Neural cell (in vitro differentiated cells): ENCODE measurements around the gene UBASH3B. TPM values are rescaled to one million over a fixed set of nuclear protein-coding genes. Genes with fewer than 3 reads are reported as not detected.

Source experiments
- H2AFZ ChIP-seq: fragments of 200-600, 300-800 bp; sonication (generic), shearing (Covaris generic); 2 replicates; pipeline ENCODE4 v1.6.0; 2014; ENCODE audit warnings: low read depth, mild to moderate bottlenecking, antibody characterized with exemption, low read length, moderate library complexity
- H3F3A ChIP-seq: fragments of 200-600 bp; shearing (Covaris generic); 2 replicates; pipeline ENCODE4 v1.6.1; 2016; ENCODE audit warnings: mild to moderate bottlenecking, moderate library complexity, mixed read lengths, antibody characterized with exemption, low read length; ENCODE audit not compliant: insufficient read depth, poor library complexity, severe bottlenecking
- H3K27ac ChIP-seq: fragments of 200-600, 300-800 bp; sonication (generic), shearing (Covaris generic); 2 replicates; pipeline ENCODE4 v1.5.1; 2014; ENCODE audit warnings: mild to moderate bottlenecking, low read length, moderate library complexity
- H3K27me3 ChIP-seq: fragments of 300-800, 200-600 bp; sonication (generic), shearing (Covaris generic); 2 replicates; pipeline ENCODE4 v1.6.0; 2014; ENCODE audit warnings: mild to moderate bottlenecking, low read depth, low read length, moderate library complexity; ENCODE audit not compliant: insufficient read depth
- H3K36me3 ChIP-seq: fragments of 300-800, 200-600 bp; sonication (generic), shearing (Covaris generic); 2 replicates; pipeline ENCODE4 v1.5.1; 2014; ENCODE audit warnings: mild to moderate bottlenecking, antibody characterized with exemption, low read length, moderate library complexity; ENCODE audit not compliant: insufficient read depth
- H3K4me2 ChIP-seq: fragments of 300-800, 200-600 bp; sonication (generic), shearing (Covaris generic); 2 replicates; pipeline ENCODE4 v1.6.0; 2014; ENCODE audit warnings: mild to moderate bottlenecking, low read length
- H3K4me3 ChIP-seq: fragments of 300-800, 200-600 bp; sonication (generic), shearing (Covaris generic); 2 replicates; pipeline ENCODE4 v1.5.1; 2014; ENCODE audit warnings: mild to moderate bottlenecking, low read length, moderate library complexity
- H3K79me2 ChIP-seq: fragments of 200-600 bp; shearing (Covaris generic); replicated peaks from 2 replicates; pipeline ENCODE4 v1.6.0; 2014; ENCODE audit warnings: mild to moderate bottlenecking, low read length, moderate library complexity; ENCODE audit not compliant: insufficient read depth
- H3K9ac ChIP-seq: fragments of 300-800, 200-600 bp; sonication (generic), shearing (Covaris generic); 2 replicates; pipeline ENCODE4 v1.6.1; 2016; ENCODE audit warnings: mild to moderate bottlenecking, low read length, mixed read lengths
- H3K9me2 ChIP-seq: fragments of 200-600 bp; shearing (Covaris generic); 2 replicates; pipeline ENCODE4 v1.6.1; 2016; ENCODE audit warnings: mild to moderate bottlenecking, low read length, mixed read lengths; ENCODE audit not compliant: insufficient read depth
- H3K9me3 ChIP-seq: fragments of 200-600, 300-800 bp; sonication (generic), shearing (Covaris generic); 2 replicates; pipeline ENCODE4 v1.6.1; 2016; ENCODE audit warnings: mild to moderate bottlenecking, mixed run types, low read length, moderate library complexity, mixed read lengths
- H4K20me1 ChIP-seq: fragments of 200-600 bp; shearing (Covaris generic); 2 replicates; pipeline ENCODE4 v1.6.1; 2016; ENCODE audit warnings: mild to moderate bottlenecking, mixed run types; ENCODE audit not compliant: insufficient read depth
- CTCF ChIP-seq: fragments of 450-650 bp; IDR thresholded peaks from 2 replicates; pipeline ENCODE4 v1.5.1; 2014; ENCODE audit warnings: antibody characterized with exemption, mild to moderate bottlenecking, moderate library complexity; ENCODE audit not compliant: poor library complexity, severe bottlenecking
- EP300 ChIP-seq: fragments of 450-650 bp; conservative IDR thresholded peaks from 2 replicates; pipeline ENCODE4 v1.6.1; 2014; ENCODE audit warnings: antibody characterized with exemption, mild to moderate bottlenecking, moderate library complexity; ENCODE audit not compliant: poor library complexity, severe bottlenecking
- EZH2 ChIP-seq: fragments of 200-600, 300-800 bp; shearing (Covaris generic), sonication (generic); IDR thresholded peaks from 2 replicates; pipeline ENCODE4 v1.6.1; 2014; ENCODE audit warnings: antibody characterized with exemption, low read length, borderline replicate concordance, mild to moderate bottlenecking; ENCODE audit not compliant: insufficient read depth, poor library complexity, severe bottlenecking
- MXI1 ChIP-seq: fragments of 450-650 bp; conservative IDR thresholded peaks from 2 replicates; pipeline ENCODE4 v1.6.1; 2014; ENCODE audit warnings: antibody characterized with exemption, mild to moderate bottlenecking; ENCODE audit not compliant: poor library complexity, severe bottlenecking
- POLR2AphosphoS5 ChIP-seq: IDR thresholded peaks from 2 replicates; pipeline ENCODE4 v1.6.1; 2012
- RAD21 ChIP-seq: fragments of 450-650 bp; conservative IDR thresholded peaks from 2 replicates; pipeline ENCODE4 v1.6.1; 2014; ENCODE audit warnings: antibody characterized with exemption, mild to moderate bottlenecking, moderate library complexity
- REST ChIP-seq: IDR thresholded peaks from 2 replicates; pipeline ENCODE4 v1.6.1; 2012; ENCODE audit warnings: borderline replicate concordance
- SMC3 ChIP-seq: fragments of 450-650 bp; conservative IDR thresholded peaks from 2 replicates; pipeline ENCODE4 v1.6.1; 2014; ENCODE audit warnings: antibody characterized with exemption, mild to moderate bottlenecking, moderate library complexity; ENCODE audit not compliant: poor library complexity
- TAF1 ChIP-seq: IDR thresholded peaks from 2 replicates; pipeline ENCODE4 v1.6.1; 2012; ENCODE audit warnings: low read depth
- polyA plus RNA-seq: library from polyadenylated mRNA; depleted of rRNA; stranded (reverse); fragments of >200 nt; gene quantifications from 2 replicates; pipeline ENCODE4 v1.2.3, GENCODE V29; 2014

Gene UBASH3B
- polyA plus RNA-seq, 1 donor from 2014 or later = 4.2 TPM

GRCh38 chr11:122698392-122698791, 42.9 kb downstream of the UBASH3B start:
- no peak overlapping the region for H3K4me3 ChIP-seq
- H3K4me2 ChIP-seq = no peak overlapping the region
- H3K27ac ChIP-seq = no peak overlapping the region
- H3K79me2 ChIP-seq = no peaks in the 10 kb centered on the region
- H3F3A ChIP-seq = no peaks in the 10 kb centered on the region
- H3K9ac ChIP-seq = no peak overlapping the region
- H3K9me3 ChIP-seq = no peaks in the 10 kb centered on the region
- no peaks in the 10 kb centered on the region for H3K27me3 ChIP-seq
- H2AFZ ChIP-seq = no peak overlapping the region
- TF ChIP-seq EP300 (no peak), TAF1 (no peak), REST (no peak), MXI1 (no peak), SMC3 (no peak), RAD21 (no peak), CTCF (no peak), EZH2 (no peak), POLR2AphosphoS5 (no peak)
- no peaks in the 10 kb centered on the region for H3K9me2 ChIP-seq
- no peaks in the 10 kb centered on the region for H3K36me3 ChIP-seq
- no peaks in the 10 kb centered on the region for H4K20me1 ChIP-seq

- no peaks in the 10 kb centered on the region for H3K36me3 ChIP-seq
- TF ChIP-seq TAF1 (no peak), EZH2 (no peak), REST (no peak), MXI1 (no peak), RAD21 (no peak), EP300 (no peak), POLR2AphosphoS5 (no peak), CTCF (no peak), SMC3 (no peak)
- no peak overlapping the region for H2AFZ ChIP-seq
- no peaks in the 10 kb centered on the region for H3K27me3 ChIP-seq
- no peaks in the 10 kb centered on the region for H3K9me3 ChIP-seq
- H3K9ac ChIP-seq = no peak overlapping the region
- no peak overlapping the region for H3K4me3 ChIP-seq
- H4K20me1 ChIP-seq = no peaks in the 10 kb centered on the region
- no peak overlapping the region for H3K27ac ChIP-seq
- no peak overlapping the region for H3K4me2 ChIP-seq
- no peaks in the 10 kb centered on the region for H3F3A ChIP-seq
- H3K9me2 ChIP-seq = no peaks in the 10 kb centered on the region
- H3K79me2 ChIP-seq = no peaks in the 10 kb centered on the region
These were observed 45.1 kb downstream of the UBASH3B start for GRCh38 chr11:122700666-122701065.
